ENCODE results near the gene PWWP3B.

- no peak for TF ChIP-seq EZH2 (IDR thresholded peaks at IDR 0.05; ENCODE audit: low read length)
- TF ChIP-seq, protein P1, sequence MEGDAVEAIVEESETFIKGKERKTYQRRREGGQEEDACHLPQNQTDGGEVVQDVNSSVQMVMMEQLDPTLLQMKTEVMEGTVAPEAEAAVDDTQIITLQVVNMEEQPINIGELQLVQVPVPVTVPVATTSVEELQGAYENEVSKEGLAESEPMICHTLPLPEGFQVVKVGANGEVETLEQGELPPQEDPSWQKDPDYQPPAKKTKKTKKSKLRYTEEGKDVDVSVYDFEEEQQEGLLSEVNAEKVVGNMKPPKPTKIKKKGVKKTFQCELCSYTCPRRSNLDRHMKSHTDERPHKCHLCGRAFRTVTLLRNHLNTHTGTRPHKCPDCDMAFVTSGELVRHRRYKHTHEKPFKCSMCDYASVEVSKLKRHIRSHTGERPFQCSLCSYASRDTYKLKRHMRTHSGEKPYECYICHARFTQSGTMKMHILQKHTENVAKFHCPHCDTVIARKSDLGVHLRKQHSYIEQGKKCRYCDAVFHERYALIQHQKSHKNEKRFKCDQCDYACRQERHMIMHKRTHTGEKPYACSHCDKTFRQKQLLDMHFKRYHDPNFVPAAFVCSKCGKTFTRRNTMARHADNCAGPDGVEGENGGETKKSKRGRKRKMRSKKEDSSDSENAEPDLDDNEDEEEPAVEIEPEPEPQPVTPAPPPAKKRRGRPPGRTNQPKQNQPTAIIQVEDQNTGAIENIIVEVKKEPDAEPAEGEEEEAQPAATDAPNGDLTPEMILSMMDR (optimal IDR thresholded peaks at IDR 0.05 in 1 of 3, IDR thresholded peaks at IDR 0.05 in 1 of 3, conservative IDR thresholded peaks at IDR 0.05 in 1 of 3; ENCODE audit: extremely low read depth in 1 of 3, insufficient read depth in 2 of 3, low read length in 3 of 3) = no peak
Observed at GRCh38 chrX:106144755-106145639, 23.1 kb upstream of the PWWP3B start.

All from keratinocyte (primary cell).